Activated gamma-delta T cell treated with anti-CD3 and anti-CD28 coated beads, Interleukin-2, amount 50 U/mL, for 16 hours (primary cell): Measurements from ENCODE around the gene GRK4.

ENCODE experiments used
- DNase-seq: peaks from one replicate; pipeline ENCODE4 v3.0.0-alpha.2; 2020; ENCODE audit warnings: low read depth

GRK4 gene

GRCh38 chr4:3013839-3014350 is 50.5 kb downstream of the GRK4 start:
- DNase-seq, result no peak

GRCh38 chr4:3016961-3017360 is 53.6 kb downstream of the GRK4 start:
- no peak for DNase-seq

GRCh38 chr4:3017504-3017903 is 54.1 kb downstream of the GRK4 start:
- DNase-seq, result no peak

- DNase-seq, result no peak
Measured at GRCh38 chr4:3019145-3019846, 55.9 kb downstream of the GRK4 start.

GRCh38 chr4:3021127-3021526 is 57.8 kb downstream of the GRK4 start:
- no peak for DNase-seq

- no peak for DNase-seq
Measured at GRCh38 chr4:3021627-3022026, 58.3 kb downstream of the GRK4 start.

GRCh38 chr4:3022112-3022511 is 58.7 kb downstream of the GRK4 start:
- no peak for DNase-seq

- no peak for DNase-seq
Measured at GRCh38 chr4:3022651-3023050, 59.3 kb downstream of the GRK4 start.

- DNase-seq, result no peak
Measured at GRCh38 chr4:3025881-3026280, 62.5 kb downstream of the GRK4 start.

- DNase-seq, result no peak
Measured at GRCh38 chr4:3026540-3026939, 63.2 kb downstream of the GRK4 start.

- no peak for DNase-seq
Measured at GRCh38 chr4:3029464-3029863, 66.1 kb downstream of the GRK4 start.

- DNase-seq, result no peak
Measured at GRCh38 chr4:3030566-3031356, 67.4 kb downstream of the GRK4 start.

GRCh38 chr4:3031357-3032082 is 68.1 kb downstream of the GRK4 start:
- no peak for DNase-seq

GRCh38 chr4:3034231-3034630 is 70.9 kb downstream of the GRK4 start:
- no peak for DNase-seq

GRCh38 chr4:3035249-3035648 is 71.9 kb downstream of the GRK4 start:
- no peak for DNase-seq

- no peak for DNase-seq
Measured at GRCh38 chr4:3035674-3036073, 72.3 kb downstream of the GRK4 start.

GRCh38 chr4:3036131-3036952 is 73.0 kb downstream of the GRK4 start:
- no peak for DNase-seq

- DNase-seq, result no peak
Measured at GRCh38 chr4:3037957-3038461, 74.6 kb downstream of the GRK4 start.

- DNase-seq, result no peak
Measured at GRCh38 chr4:3039706-3040366, 76.5 kb downstream of the GRK4 start.

- DNase-seq, result no peak
Measured at GRCh38 chr4:3040452-3041191, 77.3 kb downstream of the GRK4 start.
